Esophagus muscularis mucosa (tissue), 4 donors: ENCODE results near the gene ATIC. TPM values are rescaled to one million over a fixed set of nuclear protein-coding genes. Genes with fewer than 3 reads are reported as not detected.

ENCODE experiments used
- DNase-seq: peaks from one replicate; pipeline ENCODE4 v3.0.0-alpha.2; 2017; ENCODE audit errors: extremely low spot score
- H3K27ac ChIP-seq, 4 donors: fragments of 200-600 bp; sonication (generic); replicated peaks in 1 of 4; 1 replicate in 3 of 4; 2 replicates in 1 of 4; pipeline ENCODE4 v1.5.1; 2016 to 2019; ENCODE audit warnings: mild to moderate bottlenecking in 1 of 4
- H3K27me3 ChIP-seq, 4 donors: fragments of 200-600 bp; sonication (generic); one replicate each; pipeline versions ENCODE4 v1.5.1 to v1.6.0; 2016 to 2019
- H3K36me3 ChIP-seq, 4 donors: fragments of 200-600 bp; sonication (generic); one replicate each; pipeline ENCODE4 v1.5.1; 2016 to 2019
- H3K4me1 ChIP-seq, 4 donors: fragments of 200-600 bp; sonication (generic); one replicate each; pipeline ENCODE4 v1.5.1; 2016 to 2019
- H3K4me3 ChIP-seq, 4 donors: fragments of 200-600 bp; sonication (generic); 1 replicate in 2 of 4; 2 replicates in 2 of 4; pipeline ENCODE4 v1.5.1; 2016 to 2019; ENCODE audit warnings: mild to moderate bottlenecking in 4 of 4, moderate library complexity in 1 of 4
- H3K9me3 ChIP-seq, 4 donors: fragments of 200-600 bp; sonication (generic); 1 replicate in 3 of 4; 2 replicates in 1 of 4; pipeline ENCODE4 v1.5.1; 2016 to 2019
- EP300 ChIP-seq: sonication (generic); formaldehyde crosslinking; IDR thresholded peaks from one replicate; pipeline ENCODE4 v1.6.1; 2017; ENCODE audit warnings: antibody characterized with exemption
- POLR2A ChIP-seq: fragments of 450-650 bp; IDR thresholded peaks from one replicate; pipeline ENCODE4 v1.6.1; 2017; ENCODE audit warnings: antibody characterized with exemption, moderate library complexity, mild to moderate bottlenecking, low read depth
- POLR2AphosphoS5 ChIP-seq, 2 donors: sonication (generic); formaldehyde crosslinking; IDR thresholded peaks; one replicate each; pipeline ENCODE4 v1.6.1; 2017; ENCODE audit warnings: antibody characterized with exemption in 2 of 2
- WGBS: methylation state at CpG from one replicate; pipeline ENCODE4 v1.1.5; 2018; 5-methylcytosine and 5-hydroxymethylcytosine counted together
- intact Hi-C: fragments of 100-400 bp; cut with DNase I; formaldehyde crosslinking; loops from one replicate; pipeline ENCODE4 v1.15.1; 2023
- total RNA-seq, 4 donors: library from RNA; depleted of rRNA; stranded (reverse); fragments of >200 nt; gene quantifications; one replicate each; pipeline versions ENCODE4 v1.1.0 to v1.2.1, GENCODE V29; 2016
- TF ChIP-seq, protein P1 (sequence below), 3 experiments: fragments of 200-600 bp in 2 of 3; fragments of 450-650 bp in 1 of 3; sonication (generic) in 2 of 3; IDR thresholded peaks; one replicate each; pipeline ENCODE4 v1.5.1; 2017 to 2019; ENCODE audit warnings: antibody characterized with exemption in 3 of 3, mild to moderate bottlenecking in 2 of 3, moderate library complexity in 1 of 3

ATIC gene
- total RNA-seq, 4 donors from 2014 or later, result 29.1 to 50.8 (median 34.4) TPM

GRCh38 chr2:215354771-215355695, 43.2 kb downstream of the ATIC start:
- intact Hi-C loops, result no loop called here
- TF ChIP-seq, protein P1, sequence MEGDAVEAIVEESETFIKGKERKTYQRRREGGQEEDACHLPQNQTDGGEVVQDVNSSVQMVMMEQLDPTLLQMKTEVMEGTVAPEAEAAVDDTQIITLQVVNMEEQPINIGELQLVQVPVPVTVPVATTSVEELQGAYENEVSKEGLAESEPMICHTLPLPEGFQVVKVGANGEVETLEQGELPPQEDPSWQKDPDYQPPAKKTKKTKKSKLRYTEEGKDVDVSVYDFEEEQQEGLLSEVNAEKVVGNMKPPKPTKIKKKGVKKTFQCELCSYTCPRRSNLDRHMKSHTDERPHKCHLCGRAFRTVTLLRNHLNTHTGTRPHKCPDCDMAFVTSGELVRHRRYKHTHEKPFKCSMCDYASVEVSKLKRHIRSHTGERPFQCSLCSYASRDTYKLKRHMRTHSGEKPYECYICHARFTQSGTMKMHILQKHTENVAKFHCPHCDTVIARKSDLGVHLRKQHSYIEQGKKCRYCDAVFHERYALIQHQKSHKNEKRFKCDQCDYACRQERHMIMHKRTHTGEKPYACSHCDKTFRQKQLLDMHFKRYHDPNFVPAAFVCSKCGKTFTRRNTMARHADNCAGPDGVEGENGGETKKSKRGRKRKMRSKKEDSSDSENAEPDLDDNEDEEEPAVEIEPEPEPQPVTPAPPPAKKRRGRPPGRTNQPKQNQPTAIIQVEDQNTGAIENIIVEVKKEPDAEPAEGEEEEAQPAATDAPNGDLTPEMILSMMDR (IDR thresholded peaks at IDR 0.05), result no peak
- TF ChIP-seq EP300, result no peak
- TF ChIP-seq POLR2A, result no peak
- TF ChIP-seq POLR2AphosphoS5 (IDR thresholded peaks at IDR 0.05), result no peak
- Histone ChIP-seq H3K27me3 (no peaks in the 10 kb centered on the region), H3K9me3 (no peaks in the 10 kb centered on the region), H3K36me3 (peaks cover under 1 to 20% (median 10%) of the 10 kb centered on the region in 4 donors), H3K4me3 (no peak overlapping the region), H3K4me1 (peaks cover 0 to 8% (median 3%) of the 10 kb centered on the region in 4 donors), H3K27ac (peak overlapping the region in 1 of 4 donors; percentile 7)
- DNase-seq, result peak; percentile 70
- WGBS, result 69% methylated on average over 9 of the region's 9 CpGs

DNA sequence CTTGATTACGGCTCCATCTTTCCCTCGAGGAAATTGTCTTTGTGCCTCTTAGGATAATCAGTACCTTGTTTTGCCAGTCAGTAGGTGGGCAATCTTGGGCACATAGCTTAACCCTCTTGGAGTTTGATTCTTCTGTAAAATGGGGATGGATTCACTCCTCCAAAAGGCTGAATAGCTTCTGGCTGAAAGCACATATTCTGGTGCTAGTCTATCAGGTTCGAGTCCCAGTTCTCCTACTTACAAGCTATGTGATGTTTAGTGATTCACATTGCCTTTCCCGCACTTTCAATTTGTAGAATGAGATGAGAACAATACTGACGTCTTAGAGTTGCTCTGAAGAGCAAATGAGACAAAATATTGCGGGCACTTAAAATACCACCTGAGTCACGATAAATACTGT, 43.9 kb downstream of the ATIC start:
- WGBS, result 91% methylated on average over 7 of the region's 7 CpGs
- Histone ChIP-seq H3K36me3 (peaks cover under 1 to 20% (median 14%) of the 10 kb centered on the region in 4 donors), H3K27me3 (no peaks in the 10 kb centered on the region), H3K9me3 (no peaks in the 10 kb centered on the region), H3K4me1 (peaks cover 0 to 8% (median 3%) of the 10 kb centered on the region in 4 donors), H3K4me3 (no peak overlapping the region), H3K27ac (no peak overlapping the region)
- no peak for DNase-seq
- TF ChIP-seq, protein P1 (IDR thresholded peaks at IDR 0.05), result no peak
- TF ChIP-seq EP300, result no peak
- TF ChIP-seq POLR2A, result no peak
- no peak for TF ChIP-seq POLR2AphosphoS5 (IDR thresholded peaks at IDR 0.05)
- intact Hi-C loops, result no loop called here

GRCh38 chr2:215356334-215356947, 44.6 kb downstream of the ATIC start:
- H3K4me1 ChIP-seq, result peaks cover 0 to 8% (median 3%) of the 10 kb centered on the region in 4 donors
- H3K27ac ChIP-seq, result no peak overlapping the region
- H3K9me3 ChIP-seq, result no peaks in the 10 kb centered on the region
- TF ChIP-seq POLR2AphosphoS5 (IDR thresholded peaks at IDR 0.05), result peak in 1 of 2 donors; percentile 16
- TF ChIP-seq, protein P1 (IDR thresholded peaks at IDR 0.05), result no peak
- H3K36me3 ChIP-seq, result peaks cover 7 to 26% (median 16%) of the 10 kb centered on the region in 4 donors
- DNase-seq, result peak; percentile 26
- H3K27me3 ChIP-seq, result no peaks in the 10 kb centered on the region
- intact Hi-C loops, result no loop called here
- WGBS, result 90% methylated on average over 7 of the region's 7 CpGs
- no peak overlapping the region for H3K4me3 ChIP-seq

DNA sequence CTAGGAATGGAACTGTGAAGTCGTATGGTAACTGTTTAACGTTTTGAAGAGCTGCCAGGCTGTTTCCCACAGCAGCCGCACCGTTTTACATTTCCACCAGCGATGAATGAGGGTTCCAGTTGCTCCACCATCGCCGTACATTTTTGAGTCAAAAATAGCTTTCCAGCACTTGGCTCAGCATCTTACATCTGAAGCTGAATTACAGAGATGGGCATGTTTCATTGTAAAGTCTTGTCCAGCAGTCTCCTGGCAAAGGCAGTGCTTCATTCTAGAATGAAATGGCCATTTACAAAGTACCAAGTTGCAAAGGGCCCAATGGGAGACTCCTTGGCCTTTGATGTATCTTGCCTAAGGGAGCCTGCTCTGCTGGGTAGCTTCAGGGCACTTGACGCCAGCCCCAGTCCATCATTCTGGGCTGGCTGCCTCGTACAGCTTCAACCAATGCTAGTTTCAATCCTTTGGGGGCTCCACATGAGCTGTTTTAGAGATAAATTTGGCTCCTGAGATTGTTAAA, 45.1 kb downstream of the ATIC start:
- Histone ChIP-seq H3K36me3 (peaks cover 13 to 32% (median 21%) of the 10 kb centered on the region in 4 donors), H3K9me3 (no peaks in the 10 kb centered on the region), H3K4me3 (no peak overlapping the region), H3K27me3 (no peaks in the 10 kb centered on the region), H3K27ac (no peak overlapping the region), H3K4me1 (peaks cover 0 to 8% (median 3%) of the 10 kb centered on the region in 4 donors)
- TF ChIP-seq POLR2A, result no peak
- intact Hi-C loops, result no loop called here
- peak; percentile 78 for DNase-seq
- WGBS, result 78% methylated on average over 9 of the region's 9 CpGs

DNA sequence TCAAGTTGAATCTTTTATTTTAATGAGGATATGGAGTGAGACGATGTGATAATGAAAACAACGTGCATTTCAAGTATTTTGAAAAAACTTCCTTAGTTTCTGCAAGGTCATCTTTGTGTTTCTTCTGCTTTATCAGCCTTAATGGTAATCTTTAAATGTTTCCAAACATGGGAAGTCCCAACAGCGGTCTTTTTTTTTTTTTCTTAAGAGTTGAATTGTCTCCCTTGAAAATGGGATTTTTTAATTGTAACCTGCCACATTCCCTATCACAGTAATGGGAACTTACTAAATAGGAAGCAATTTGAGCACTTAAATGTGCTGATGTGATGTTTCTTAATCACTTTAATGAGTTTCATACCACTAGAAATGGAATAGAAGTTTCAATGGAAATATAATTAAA, 45.8 kb downstream of the ATIC start:
- TF ChIP-seq POLR2AphosphoS5 (IDR thresholded peaks at IDR 0.05) (no peak), POLR2A (no peak), EP300 (no peak)
- TF ChIP-seq, protein P1 (IDR thresholded peaks at IDR 0.05), result no peak
- Histone ChIP-seq H3K4me3 (no peak overlapping the region), H3K27ac (no peak overlapping the region), H3K36me3 (peaks cover 19 to 39% (median 27%) of the 10 kb centered on the region in 4 donors), H3K9me3 (no peaks in the 10 kb centered on the region), H3K4me1 (peaks cover 0 to 8% (median 3%) of the 10 kb centered on the region in 4 donors), H3K27me3 (no peaks in the 10 kb centered on the region)
- no peak for DNase-seq
- intact Hi-C loops, result no loop called here
- WGBS, result 78% methylated on average over 3 of the region's 3 CpGs
